Endodermal cell (in vitro differentiated cells): ENCODE measurements around the gene SKIC2. TPM values are rescaled to one million over a fixed set of nuclear protein-coding genes. Genes with fewer than 3 reads are reported as not detected.
"Not testable (repeated sequence)": the region's sequence is repeated elsewhere in the genome, so short reads cannot be mapped to it uniquely, and the experiment has no call there.

Experiments used
- DNase-seq: peaks from one replicate; pipeline ENCODE4 v3.0.0-alpha.2; 2017
- H3K27ac ChIP-seq: 2 replicates; pipeline ENCODE4 v1.5.1; 2013; ENCODE audit warnings: mild to moderate bottlenecking, low read depth, low read length, moderate library complexity
- H3K27me3 ChIP-seq: 2 replicates; pipeline ENCODE4 v1.6.1; 2013; ENCODE audit warnings: mild to moderate bottlenecking, low read length, moderate library complexity; ENCODE audit not compliant: insufficient read depth, control insufficient read depth, poor library complexity, severe bottlenecking
- H3K36me3 ChIP-seq: 2 replicates; pipeline ENCODE4 v1.7.0; 2013; ENCODE audit warnings: mild to moderate bottlenecking, low read length, moderate library complexity; ENCODE audit not compliant: control insufficient read depth, insufficient read depth
- H3K4me1 ChIP-seq: one replicate; pipeline ENCODE4 v1.7.0; 2013; ENCODE audit warnings: low read length; ENCODE audit not compliant: control insufficient read depth, insufficient read depth
- H3K4me3 ChIP-seq: 2 replicates; pipeline ENCODE4 v1.5.1; 2013; ENCODE audit warnings: mild to moderate bottlenecking, low read length, moderate library complexity
- H3K9ac ChIP-seq: 2 replicates; pipeline ENCODE4 v1.6.1; 2013; ENCODE audit warnings: mild to moderate bottlenecking, low read length, moderate library complexity; ENCODE audit not compliant: poor library complexity, severe bottlenecking; ENCODE audit errors: extremely low read depth
- H3K9me3 ChIP-seq: 2 replicates; pipeline ENCODE4 v1.6.1; 2013; ENCODE audit warnings: mild to moderate bottlenecking, low read length, moderate library complexity; ENCODE audit not compliant: control insufficient read depth
- H3K27ac Mint-ChIP-seq: 2 replicates; pipeline ENCODE4 v1.8.0; 2020; ENCODE audit warnings: mixed read lengths
- H3K27me3 Mint-ChIP-seq: 2 replicates; pipeline ENCODE4 v1.8.0; 2021; ENCODE audit warnings: mild to moderate bottlenecking, mixed read lengths; ENCODE audit not compliant: insufficient read depth
- H3K36me3 Mint-ChIP-seq: 2 replicates; pipeline ENCODE4 v1.8.0; 2020; ENCODE audit warnings: low read depth, mixed read lengths
- H3K4me1 Mint-ChIP-seq: 2 replicates; pipeline ENCODE4 v1.8.0; 2020; ENCODE audit warnings: mixed read lengths
- H3K4me3 Mint-ChIP-seq: 2 replicates; pipeline ENCODE4 v1.8.0; 2020; ENCODE audit warnings: mild to moderate bottlenecking, moderate library complexity, mixed read lengths
- H3K9me3 Mint-ChIP-seq: 2 replicates; pipeline ENCODE4 v1.8.0; 2020; ENCODE audit warnings: mild to moderate bottlenecking, mixed read lengths
- CTCF ChIP-seq: fragments of 200-600 bp; sonication (generic); conservative IDR thresholded peaks from 2 replicates; pipeline ENCODE4 v1.5.0; 2021; ENCODE audit warnings: antibody characterized with exemption, mild to moderate bottlenecking
- WGBS, 2 experiments: methylation state at CpG; one replicate each; pipeline versions ENCODE4 v1.1.5 to v1.1.7; 2013; ENCODE audit warnings: missing lambda C conversion rate in 2 of 2, mixed read lengths in 1 of 2; ENCODE audit not compliant: insufficient coverage in 1 of 2, insufficient read length in 1 of 2; 5-methylcytosine and 5-hydroxymethylcytosine counted together
- total RNA-seq, 2 donors: library from RNA; stranded (reverse); fragmentation: NEBNext Ultra II Directional in 1 of 2; extraction: Animal tissue kit (Norgen Biotek cat#: 25700) in 1 of 2; gene quantifications; 2 replicates in 1 of 2; 3 replicates in 1 of 2; pipeline ENCODE4 v1.2.1, GENCODE V29; 2021

Gene SKIC2
- total RNA-seq, 2 donors from 2014 or later = 95.8 to 103 TPM

- no peak overlapping the region for H3K27ac Mint-ChIP-seq
- no peaks in the 10 kb centered on the region for H3K4me1 ChIP-seq
Observed at GRCh38 chr6:31977816-31978431, 18.9 kb downstream of the SKIC2 start.

GRCh38 chr6:31978831-31979230 is 19.9 kb downstream of the SKIC2 start:
- peaks cover 12% of the 10 kb centered on the region for H3K36me3 ChIP-seq
- H3K4me3 ChIP-seq = no peak overlapping the region
- H3K4me1 ChIP-seq = no peaks in the 10 kb centered on the region
- Mint-ChIP-seq H3K4me3 (no peak overlapping the region), H3K27ac (no peak overlapping the region), H3K27me3 (no peaks in the 10 kb centered on the region), H3K9me3 (peaks cover 29% of the 10 kb centered on the region), H3K4me1 (no peaks in the 10 kb centered on the region), H3K36me3 (peaks cover 32% of the 10 kb centered on the region)
- DNase-seq = no peak
- WGBS, 2 experiments = 85 to 88% methylated on average over 4 to 5 of the region's 5 CpGs
- H3K9me3 ChIP-seq = peaks cover 11% of the 10 kb centered on the region
- no peak overlapping the region for H3K9ac ChIP-seq
- no peak overlapping the region for H3K27ac ChIP-seq
- TF ChIP-seq CTCF = no peak
- H3K27me3 ChIP-seq = no peaks in the 10 kb centered on the region

More at GRCh38 chr6:31977816-31978431, 18.9 kb downstream of the SKIC2 start:
- H3K27ac ChIP-seq = no peak overlapping the region
- no peak overlapping the region for H3K4me3 ChIP-seq
- Mint-ChIP-seq H3K36me3 (peaks cover 40% of the 10 kb centered on the region), H3K9me3 (peaks cover 29% of the 10 kb centered on the region), H3K4me1 (peaks cover 3% of the 10 kb centered on the region), H3K4me3 (no peak overlapping the region), H3K27me3 (no peaks in the 10 kb centered on the region)
- peaks cover 12% of the 10 kb centered on the region for H3K36me3 ChIP-seq
- no peak for DNase-seq
- WGBS, 2 experiments = 95 to 99% methylated on average over 8 to 12 of the region's 12 CpGs
- peaks cover 11% of the 10 kb centered on the region for H3K9me3 ChIP-seq
- no peak overlapping the region for H3K9ac ChIP-seq
- no peak for TF ChIP-seq CTCF
- H3K27me3 ChIP-seq = no peaks in the 10 kb centered on the region

- H3K27ac ChIP-seq = no peak overlapping the region
- peaks cover 27% of the 10 kb centered on the region for H3K36me3 Mint-ChIP-seq
- H3K4me1 Mint-ChIP-seq = no peaks in the 10 kb centered on the region
- H3K27me3 ChIP-seq = no peaks in the 10 kb centered on the region
- H3K4me3 ChIP-seq = no peak overlapping the region
- TF ChIP-seq CTCF = no peak
- H3K4me1 ChIP-seq = no peaks in the 10 kb centered on the region
- H3K27ac Mint-ChIP-seq = no peak overlapping the region
- H3K4me3 Mint-ChIP-seq = no peak overlapping the region
- no peaks in the 10 kb centered on the region for H3K27me3 Mint-ChIP-seq
- H3K9me3 ChIP-seq = peaks cover 11% of the 10 kb centered on the region
- 91 to 97% methylated on average over 3 of the region's 3 CpGs for WGBS, 2 experiments
- H3K36me3 ChIP-seq = peaks cover 12% of the 10 kb centered on the region
- no peak for DNase-seq
- H3K9ac ChIP-seq = no peak overlapping the region
- peaks cover 25% of the 10 kb centered on the region for H3K9me3 Mint-ChIP-seq
Observed at GRCh38 chr6:31979238-31979898, 20.4 kb downstream of the SKIC2 start.

GRCh38 chr6:31980195-31980876 is 21.4 kb downstream of the SKIC2 start:
- 95 to 100% methylated on average over 1 to 11 of the region's 13 CpGs for WGBS, 2 experiments
- H3K27ac ChIP-seq, H3K9me3 ChIP-seq, H3K4me1 Mint-ChIP-seq, DNase-seq, H3K27ac Mint-ChIP-seq, H3K27me3 Mint-ChIP-seq, H3K4me1 ChIP-seq, H3K9ac ChIP-seq, H3K4me3 ChIP-seq, H3K4me3 Mint-ChIP-seq, H3K27me3 ChIP-seq: not testable (repeated sequence)
- H3K36me3 ChIP-seq = peaks cover 12% of the 10 kb centered on the region
- Mint-ChIP-seq H3K9me3 (peaks cover 16% of the 10 kb centered on the region), H3K36me3 (peaks cover 18% of the 10 kb centered on the region)

- no CpG with 5 or more reads among the region's 5 CpGs for WGBS, 2 experiments
- H3K9ac ChIP-seq, H3K27ac Mint-ChIP-seq, H3K4me1 ChIP-seq, DNase-seq, H3K4me3 ChIP-seq, H3K27me3 Mint-ChIP-seq, H3K4me3 Mint-ChIP-seq, H3K27ac ChIP-seq, H3K27me3 ChIP-seq, H3K9me3 ChIP-seq, H3K4me1 Mint-ChIP-seq: not testable (repeated sequence)
- H3K36me3 Mint-ChIP-seq = peaks cover 15% of the 10 kb centered on the region
- peaks cover 12% of the 10 kb centered on the region for H3K36me3 ChIP-seq
- peaks cover 13% of the 10 kb centered on the region for H3K9me3 Mint-ChIP-seq
Observed at GRCh38 chr6:31980998-31981397, 22.0 kb downstream of the SKIC2 start.
